ENCODE data around the gene LGSN.

The LGSN gene

GRCh38 chr6:63355632-63356031 lies 35.8 kb upstream of the LGSN start:
- no peak overlapping the region for H3K4me3 ChIP-seq (ENCODE audit: low read length)
- H3F3A ChIP-seq (ENCODE audit: control insufficient read depth, insufficient read depth): no peaks in the 10 kb centered on the region; the same call in 1 of the 2 replicates
- no peaks in the 10 kb centered on the region for H4K20me1 ChIP-seq (ENCODE audit: control insufficient read depth, insufficient read depth, low read depth, low read length)
- TF ChIP-seq EZH2phosphoT487 (IDR thresholded peaks at IDR 0.05; ENCODE audit: borderline replicate concordance, low read length): no peak
- TF ChIP-seq, protein P1, sequence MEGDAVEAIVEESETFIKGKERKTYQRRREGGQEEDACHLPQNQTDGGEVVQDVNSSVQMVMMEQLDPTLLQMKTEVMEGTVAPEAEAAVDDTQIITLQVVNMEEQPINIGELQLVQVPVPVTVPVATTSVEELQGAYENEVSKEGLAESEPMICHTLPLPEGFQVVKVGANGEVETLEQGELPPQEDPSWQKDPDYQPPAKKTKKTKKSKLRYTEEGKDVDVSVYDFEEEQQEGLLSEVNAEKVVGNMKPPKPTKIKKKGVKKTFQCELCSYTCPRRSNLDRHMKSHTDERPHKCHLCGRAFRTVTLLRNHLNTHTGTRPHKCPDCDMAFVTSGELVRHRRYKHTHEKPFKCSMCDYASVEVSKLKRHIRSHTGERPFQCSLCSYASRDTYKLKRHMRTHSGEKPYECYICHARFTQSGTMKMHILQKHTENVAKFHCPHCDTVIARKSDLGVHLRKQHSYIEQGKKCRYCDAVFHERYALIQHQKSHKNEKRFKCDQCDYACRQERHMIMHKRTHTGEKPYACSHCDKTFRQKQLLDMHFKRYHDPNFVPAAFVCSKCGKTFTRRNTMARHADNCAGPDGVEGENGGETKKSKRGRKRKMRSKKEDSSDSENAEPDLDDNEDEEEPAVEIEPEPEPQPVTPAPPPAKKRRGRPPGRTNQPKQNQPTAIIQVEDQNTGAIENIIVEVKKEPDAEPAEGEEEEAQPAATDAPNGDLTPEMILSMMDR (IDR thresholded peaks at IDR 0.05; ENCODE audit: low read depth, low read length, poor library complexity, severe bottlenecking): no peak
- no peaks in the 10 kb centered on the region for H3K27me3 ChIP-seq (ENCODE audit: control insufficient read depth, low read length)
- H3K9me2 ChIP-seq (replicated peaks; ENCODE audit: control insufficient read depth, low read length): no peaks in the 10 kb centered on the region
- H3K79me2 ChIP-seq (ENCODE audit: control insufficient read depth, low read length): no peaks in the 10 kb centered on the region
- H3K27ac ChIP-seq (ENCODE audit: low read depth, low read length): no peak overlapping the region
- H3K4me1 ChIP-seq (ENCODE audit: control insufficient read depth, low read length): peaks cover 22% of the 10 kb centered on the region
- H3K36me3 ChIP-seq (ENCODE audit: control insufficient read depth, low read length): no peaks in the 10 kb centered on the region
- H3K9me3 ChIP-seq (ENCODE audit: control insufficient read depth, insufficient read depth, low read length): no peaks in the 10 kb centered on the region
- no peak overlapping the region for H3K4me2 ChIP-seq (ENCODE audit: low read length)

DNA sequence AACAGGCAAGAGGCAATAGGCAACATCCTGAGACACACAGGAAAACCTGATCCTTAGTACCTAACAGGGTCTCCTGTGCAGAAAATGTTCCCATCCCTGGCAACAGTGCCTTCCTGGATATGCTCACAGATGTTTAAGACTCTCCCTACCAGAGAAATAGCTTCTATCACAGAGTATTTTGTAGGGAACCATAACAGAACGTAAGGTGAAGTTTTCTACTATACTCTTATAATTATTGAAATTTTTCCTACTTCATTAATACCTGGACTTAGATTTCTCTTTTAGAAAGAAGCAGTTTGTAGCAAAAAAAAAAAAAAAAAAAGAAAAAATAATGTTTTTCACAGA lies 33.5 kb upstream of the LGSN start:
- Histone ChIP-seq H3K9me3 (ENCODE audit: control insufficient read depth, insufficient read depth, low read length) (no peaks in the 10 kb centered on the region), H3K4me1 (ENCODE audit: control insufficient read depth, low read length) (peaks cover 22% of the 10 kb centered on the region), H3K27me3 (ENCODE audit: control insufficient read depth, low read length) (peaks cover 10% of the 10 kb centered on the region; the same call in 1 of the 2 replicates), H3K36me3 (ENCODE audit: control insufficient read depth, low read length) (no peaks in the 10 kb centered on the region), H3K4me2 (ENCODE audit: low read length) (peak overlapping the region; percentile 75), H3F3A (ENCODE audit: control insufficient read depth, insufficient read depth) (no peaks in the 10 kb centered on the region; the same call in 1 of the 2 replicates), H3K79me2 (ENCODE audit: control insufficient read depth, low read length) (no peaks in the 10 kb centered on the region), H3K4me3 (ENCODE audit: low read length) (peak overlapping the region; percentile 53), H3K27ac (ENCODE audit: low read depth, low read length) (0 out of 2 replicates have a peak overlapping the region, but pooled peaks have one; percentile 30), H3K9me2 (replicated peaks; ENCODE audit: control insufficient read depth, low read length) (no peaks in the 10 kb centered on the region), H4K20me1 (ENCODE audit: control insufficient read depth, insufficient read depth, low read depth, low read length) (no peaks in the 10 kb centered on the region)
- no peak for TF ChIP-seq EZH2phosphoT487 (IDR thresholded peaks at IDR 0.05; ENCODE audit: borderline replicate concordance, low read length)
- TF ChIP-seq, protein P1 (IDR thresholded peaks at IDR 0.05; ENCODE audit: low read depth, low read length, poor library complexity, severe bottlenecking): no peak

GRCh38 chr6:63352544-63353285 lies 32.9 kb upstream of the LGSN start:
- Histone ChIP-seq H3K4me3 (ENCODE audit: low read length) (peak overlapping the region; percentile 53), H3K36me3 (ENCODE audit: control insufficient read depth, low read length) (no peaks in the 10 kb centered on the region), H3K9me2 (replicated peaks; ENCODE audit: control insufficient read depth, low read length) (no peaks in the 10 kb centered on the region), H3K79me2 (ENCODE audit: control insufficient read depth, low read length) (no peaks in the 10 kb centered on the region), H3K27me3 (ENCODE audit: control insufficient read depth, low read length) (peaks cover 10% of the 10 kb centered on the region; the same call in 1 of the 2 replicates), H3K4me2 (ENCODE audit: low read length) (peak overlapping the region; percentile 75), H3K9me3 (ENCODE audit: control insufficient read depth, insufficient read depth, low read length) (no peaks in the 10 kb centered on the region), H4K20me1 (ENCODE audit: control insufficient read depth, insufficient read depth, low read depth, low read length) (no peaks in the 10 kb centered on the region), H3K27ac (ENCODE audit: low read depth, low read length) (0 out of 2 replicates have a peak overlapping the region, but pooled peaks have one; percentile 30), H3F3A (ENCODE audit: control insufficient read depth, insufficient read depth) (no peaks in the 10 kb centered on the region; the same call in 1 of the 2 replicates), H3K4me1 (ENCODE audit: control insufficient read depth, low read length) (peaks cover 22% of the 10 kb centered on the region)
- no peak for TF ChIP-seq EZH2phosphoT487 (IDR thresholded peaks at IDR 0.05; ENCODE audit: borderline replicate concordance, low read length)
- TF ChIP-seq, protein P1 (IDR thresholded peaks at IDR 0.05; ENCODE audit: low read depth, low read length, poor library complexity, severe bottlenecking): peak; percentile 64
